Measurements from ENCODE around the gene COL13A1.

DNA sequence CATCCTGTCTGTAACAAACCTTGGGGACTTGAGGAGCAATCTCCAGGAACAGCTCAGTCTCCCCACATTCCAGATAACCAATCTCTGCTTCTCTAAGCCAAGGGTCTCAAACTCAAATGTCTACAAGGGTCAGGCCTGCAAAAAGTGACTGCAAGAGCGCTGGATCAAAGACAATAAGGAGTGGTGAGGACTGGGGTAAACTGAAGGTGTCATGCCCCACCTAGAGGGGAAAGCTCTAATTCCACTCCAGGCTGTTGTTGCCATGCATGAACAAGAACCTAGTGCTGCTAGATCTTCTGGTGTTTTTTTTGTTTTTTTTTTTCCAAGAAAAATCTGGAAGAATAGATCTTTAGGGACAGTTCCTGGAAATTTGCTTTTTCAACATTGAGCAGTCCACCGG lies 133.1 kb downstream of the COL13A1 start:
- no peak for TF ChIP-seq JUN (IDR thresholded peaks at IDR 0.05; ENCODE audit: low read depth, low read length)
- TF ChIP-seq, protein P1, sequence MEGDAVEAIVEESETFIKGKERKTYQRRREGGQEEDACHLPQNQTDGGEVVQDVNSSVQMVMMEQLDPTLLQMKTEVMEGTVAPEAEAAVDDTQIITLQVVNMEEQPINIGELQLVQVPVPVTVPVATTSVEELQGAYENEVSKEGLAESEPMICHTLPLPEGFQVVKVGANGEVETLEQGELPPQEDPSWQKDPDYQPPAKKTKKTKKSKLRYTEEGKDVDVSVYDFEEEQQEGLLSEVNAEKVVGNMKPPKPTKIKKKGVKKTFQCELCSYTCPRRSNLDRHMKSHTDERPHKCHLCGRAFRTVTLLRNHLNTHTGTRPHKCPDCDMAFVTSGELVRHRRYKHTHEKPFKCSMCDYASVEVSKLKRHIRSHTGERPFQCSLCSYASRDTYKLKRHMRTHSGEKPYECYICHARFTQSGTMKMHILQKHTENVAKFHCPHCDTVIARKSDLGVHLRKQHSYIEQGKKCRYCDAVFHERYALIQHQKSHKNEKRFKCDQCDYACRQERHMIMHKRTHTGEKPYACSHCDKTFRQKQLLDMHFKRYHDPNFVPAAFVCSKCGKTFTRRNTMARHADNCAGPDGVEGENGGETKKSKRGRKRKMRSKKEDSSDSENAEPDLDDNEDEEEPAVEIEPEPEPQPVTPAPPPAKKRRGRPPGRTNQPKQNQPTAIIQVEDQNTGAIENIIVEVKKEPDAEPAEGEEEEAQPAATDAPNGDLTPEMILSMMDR (IDR thresholded peaks at IDR 0.05; ENCODE audit: control extremely low read depth in 1 of 3, insufficient read depth in 1 of 3, low read depth in 1 of 3, low read length in 3 of 3), result peak in 2 of 3 experiments; percentile 16 to 23; a peak in 1 of 4 replicates
- no peak for TF ChIP-seq POLR2A (IDR thresholded peaks at IDR 0.05; ENCODE audit: control extremely low read depth in 1 of 2, low read depth in 2 of 2, low read length in 2 of 2)
- TF ChIP-seq CEBPB (IDR thresholded peaks at IDR 0.05; ENCODE audit: low read depth, low read length), result no peak
- TF ChIP-seq EGR1 (IDR thresholded peaks at IDR 0.05; ENCODE audit: borderline replicate concordance, low read depth, low read length), result no peak
- no peak for TF ChIP-seq EZH2 (IDR thresholded peaks at IDR 0.05; ENCODE audit: low read depth, low read length, severe bottlenecking)
- no peak for TF ChIP-seq TEAD4 (IDR thresholded peaks at IDR 0.05; ENCODE audit: low read depth, low read length)
- no peak for TF ChIP-seq TAF1 (IDR thresholded peaks at IDR 0.05; ENCODE audit: low read depth, low read length)
- TF ChIP-seq, protein P2, sequence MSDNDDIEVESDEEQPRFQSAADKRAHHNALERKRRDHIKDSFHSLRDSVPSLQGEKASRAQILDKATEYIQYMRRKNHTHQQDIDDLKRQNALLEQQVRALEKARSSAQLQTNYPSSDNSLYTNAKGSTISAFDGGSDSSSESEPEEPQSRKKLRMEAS (IDR thresholded peaks at IDR 0.05), result no peak
- TF ChIP-seq ZNF274 (IDR thresholded peaks at IDR 0.05; ENCODE audit: borderline replicate concordance, extremely low read depth, low read length), result no peak
- TF ChIP-seq CHD2 (IDR thresholded peaks at IDR 0.05; ENCODE audit: low read length), result no peak

Measured in H1 (cell line).